Measurements from ENCODE around the gene MSI2. TPM values are rescaled to one million over a fixed set of nuclear protein-coding genes. Genes with fewer than 3 reads are reported as not detected.

MSI2 gene
- total RNA-seq, 1 donor from 2014 or later: 178 TPM

- intact Hi-C loops (cut with micrococcal nuclease): no loop called here
Measured at GRCh38 chr17:57425903-57426880, 169.9 kb downstream of the MSI2 start.

- intact Hi-C loops (cut with micrococcal nuclease): no loop called here
Measured at GRCh38 chr17:57429966-57430365, 173.6 kb downstream of the MSI2 start.

GRCh38 chr17:57431415-57431814, 175.1 kb downstream of the MSI2 start:
- intact Hi-C loops (cut with micrococcal nuclease): no loop called here

GRCh38 chr17:57432507-57433277, 176.4 kb downstream of the MSI2 start:
- intact Hi-C loops (cut with micrococcal nuclease): no loop called here

- intact Hi-C loops (cut with micrococcal nuclease): no loop called here
Measured at GRCh38 chr17:57433452-57433851, 177.1 kb downstream of the MSI2 start.

- intact Hi-C loops (cut with micrococcal nuclease): no loop called here
Measured at GRCh38 chr17:57434361-57434760, 178.0 kb downstream of the MSI2 start.

GRCh38 chr17:57436565-57436964, 180.2 kb downstream of the MSI2 start:
- intact Hi-C loops (cut with micrococcal nuclease): no loop called here

GRCh38 chr17:57438066-57438731, 181.9 kb downstream of the MSI2 start:
- intact Hi-C loops (cut with micrococcal nuclease): no loop called here

GRCh38 chr17:57439651-57440050, 183.3 kb downstream of the MSI2 start:
- intact Hi-C loops (cut with micrococcal nuclease): loop anchor here (5.0 kb wide), 6 partner anchors 32 to 413 kb away; partner anchors contain the start of genes AKAP1, CCDC182 and MRPS23

GRCh38 chr17:57440522-57441269, 184.4 kb downstream of the MSI2 start:
- intact Hi-C loops (cut with micrococcal nuclease): loop anchor here (1.0 to 5.0 kb wide), 11 partner anchors 15 to 412 kb away; partner anchors contain the start of genes AKAP1, CCDC182 and MRPS23

- intact Hi-C loops (cut with micrococcal nuclease): loop anchor here (1.0 to 5.0 kb wide), 11 partner anchors 14 to 411 kb away; partner anchors contain the start of genes AKAP1, CCDC182 and MRPS23
Measured at GRCh38 chr17:57441270-57441600, 184.9 kb downstream of the MSI2 start.

GRCh38 chr17:57442401-57442823, 186.1 kb downstream of the MSI2 start:
- intact Hi-C loops (cut with micrococcal nuclease): loop anchor here (5.0 kb wide), 6 partner anchors 35 to 410 kb away; partner anchors contain the start of genes AKAP1, CCDC182 and MRPS23

GRCh38 chr17:57442914-57443571, 186.7 kb downstream of the MSI2 start:
- intact Hi-C loops (cut with micrococcal nuclease): loop anchor here (5.0 kb wide), 6 partner anchors 36 to 409 kb away; partner anchors contain the start of genes AKAP1, CCDC182 and MRPS23

GRCh38 chr17:57443781-57444180, 187.5 kb downstream of the MSI2 start:
- intact Hi-C loops (cut with micrococcal nuclease): loop anchor here (5.0 kb wide), 6 partner anchors 36 to 409 kb away; partner anchors contain the start of genes AKAP1, CCDC182 and MRPS23

- intact Hi-C loops (cut with micrococcal nuclease): loop anchor here (5.0 kb wide), 6 partner anchors 38 to 407 kb away; partner anchors contain the start of genes AKAP1, CCDC182 and MRPS23
Measured at GRCh38 chr17:57444682-57445450, 188.5 kb downstream of the MSI2 start.

- intact Hi-C loops (cut with micrococcal nuclease): no loop called here
Measured at GRCh38 chr17:57445772-57446472, 189.6 kb downstream of the MSI2 start.

GRCh38 chr17:57447357-57447989, 191.2 kb downstream of the MSI2 start:
- intact Hi-C loops (cut with micrococcal nuclease): no loop called here

Data from T-helper 1 cell treated with Interleukin-12 subunit alpha and Interleukin-12 subunit beta and Interleukin-4 antibody, amounts not matched to agents 30 ng/mL and 1 ng/mL, for 36 hours (primary cell).